ENCODE measurements around the gene TIMP2. TPM values are rescaled to one million over a fixed set of nuclear protein-coding genes. Genes with fewer than 3 reads are reported as not detected.
A peak's percentile ranks its signal among the peaks of the same experiment; 100 is the strongest.

The TIMP2 gene
- total and polyA plus RNA-seq, 2 of the 8 experiments (the other 6 are each of a cell fraction or from before 2014, with no cell fraction given): 18.2 to 43.3 TPM

DNA sequence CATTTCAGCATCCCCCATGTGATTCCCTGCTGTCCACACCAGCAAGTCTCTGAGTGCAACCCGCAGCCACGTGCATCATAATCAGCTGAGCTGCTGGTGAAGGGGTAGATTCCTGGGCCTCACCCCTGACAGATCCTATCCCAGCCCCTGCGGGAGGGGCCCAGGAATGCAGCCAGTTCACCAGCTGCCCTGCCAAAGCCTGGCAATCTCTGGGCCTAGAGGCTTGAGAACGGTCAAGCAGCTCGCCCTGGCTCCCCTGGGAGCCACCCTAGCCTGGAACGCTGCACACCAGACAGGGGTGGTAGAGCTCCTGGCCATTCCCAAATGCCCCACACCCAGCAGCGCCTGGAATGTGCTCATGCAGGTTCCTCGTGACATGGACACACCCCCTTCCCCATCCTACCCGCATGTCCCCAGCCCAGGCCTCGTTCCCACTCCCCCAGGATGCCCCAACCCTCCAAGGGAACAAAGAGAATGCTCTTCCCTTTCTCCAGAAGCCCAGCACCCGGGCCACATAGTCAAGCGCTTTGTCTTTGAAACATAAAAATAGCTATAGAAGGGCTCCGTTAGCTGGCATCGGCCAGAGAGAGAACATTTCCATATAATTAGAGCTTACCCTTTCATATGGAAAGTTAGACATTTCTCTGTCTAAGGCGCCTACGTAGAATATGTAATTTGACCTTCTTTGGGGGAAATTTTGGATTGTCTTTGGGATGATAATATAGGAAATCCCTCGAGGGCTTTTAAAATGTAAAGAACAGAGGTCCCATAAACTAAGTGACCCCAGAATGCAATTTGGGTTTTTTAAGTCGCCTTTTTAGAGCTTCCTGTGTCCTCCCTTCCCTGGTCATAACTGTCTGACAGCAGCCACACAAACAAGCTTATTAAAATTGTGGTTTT lies 25.6 kb downstream of the TIMP2 start:
- H3K9ac ChIP-seq (replicated peaks in 1 of 4; ENCODE audit: extremely low read depth in 1 of 4, low read depth in 3 of 4, low read length in 3 of 4): peak overlapping the region in 3 of 4 experiments; percentile 19 to 42 (median 36); a peak in 3 of 7 replicates
- CTCF ChIA-PET (ENCODE audit: partially characterized antibody): interaction anchor here (0.7 to 3.3 kb wide), 9 partner anchors 9 to 146 kb away, joined by 3 to 11 read pairs (median 4); partner anchors contain the start of gene LGALS3BP
- no peak overlapping the region for H2BK5ac ChIP-seq (ENCODE audit: low read depth, low read length)
- 0 out of 2 replicates have a peak overlapping the region, but pooled peaks have one; percentile 50 for H2BK12ac ChIP-seq (ENCODE audit: low read depth, low read length)
- no peak overlapping the region for H2BK15ac ChIP-seq (ENCODE audit: low read length)
- H3K27me3 ChIP-seq (replicated peaks in 1 of 4; ENCODE audit: control insufficient read depth in 3 of 4, extremely low read depth in 1 of 4, insufficient read depth in 3 of 4, low read length in 3 of 4): no peaks in the 10 kb centered on the region
- 0 out of 8 replicates have a peak overlapping the region, but pooled peaks of 1 of the 4 experiments have one; percentile 8 for H3K4me3 ChIP-seq (ENCODE audit: extremely low read depth in 1 of 4, insufficient read depth in 2 of 4, low read depth in 3 of 4, low read length in 4 of 4)
- peaks cover 0 to 3% (median 1%) of the 10 kb centered on the region in 4 experiments; a peak in 2 of 8 replicates for H3K36me3 ChIP-seq (ENCODE audit: control insufficient read depth in 2 of 4, insufficient read depth in 4 of 4, low read length in 3 of 4)
- H3K79me1 ChIP-seq (ENCODE audit: low read depth, low read length): peaks cover 9% of the 10 kb centered on the region
- DNase-seq (ENCODE audit: low read depth in 1 of 2, low spot score in 2 of 2) (peak in 1 of 2 experiments; percentile 74), FAIRE-seq (no peak)
- no peak overlapping the region for H3K23ac ChIP-seq (ENCODE audit: insufficient read length)
- no peak overlapping the region for H3K4ac ChIP-seq (replicated peaks; ENCODE audit: insufficient read length, low read depth, low read length)
- H4K5ac ChIP-seq (ENCODE audit: insufficient read length, low read depth, low read length): peak overlapping the region; percentile 59
- H2BK120ac ChIP-seq (replicated peaks; ENCODE audit: low read depth, low read length): no peak overlapping the region
- no peak overlapping the region for H2AK5ac ChIP-seq (ENCODE audit: low read depth, low read length)
- WGBS, 2 experiments (ENCODE audit: extremely low coverage in 1 of 2, insufficient coverage in 1 of 2, insufficient read length in 1 of 2, insufficient replicate concordance in 2 of 2, low coverage in 1 of 2, low lambda C conversion rate in 2 of 2, missing lambda C conversion rate in 1 of 2): 27% methylated on average over 18 of the region's 18 CpGs; no CpG with 5 or more reads in 1 of the 2 experiments
- peaks cover 0 to 29% of the 10 kb centered on the region in 2 experiments; a peak in 2 of 4 replicates for H3K79me2 ChIP-seq (ENCODE audit: control insufficient read depth in 1 of 2, insufficient read depth in 2 of 2, low read length in 2 of 2)
- peaks cover 10 to 19% of the 10 kb centered on the region in 2 experiments for H4K20me1 ChIP-seq (replicated peaks in 1 of 2; ENCODE audit: control insufficient read depth in 1 of 2, insufficient read depth in 2 of 2, low read length in 2 of 2)
- H3K27ac ChIP-seq (ENCODE audit: low read depth, low read length): 0 out of 2 replicates have a peak overlapping the region, but pooled peaks have one; percentile 37
- H3K56ac ChIP-seq (replicated peaks; ENCODE audit: insufficient read length, low read depth, low read length): no peak overlapping the region
- H4K8ac ChIP-seq (ENCODE audit: extremely low read depth, insufficient read depth, low read length): peak overlapping the region; percentile 37; the same call in 1 of the 2 replicates
- H3K4me1 ChIP-seq (replicated peaks in 1 of 4; ENCODE audit: control insufficient read depth in 3 of 4, insufficient read depth in 4 of 4, low read length in 3 of 4): peaks cover 4 to 33% (median 18%) of the 10 kb centered on the region in 4 experiments
- H2AFZ ChIP-seq (ENCODE audit: low read length): no peak overlapping the region
- H3K23me2 ChIP-seq (ENCODE audit: low read depth, low read length): no peaks in the 10 kb centered on the region
- peak overlapping the region; percentile 9 to 50; a peak in 3 of 4 replicates for H3K4me2 ChIP-seq (ENCODE audit: insufficient read depth in 1 of 2, low read depth in 2 of 2, low read length in 2 of 2)
- peak overlapping the region; percentile 25 for H4K91ac ChIP-seq (replicated peaks; ENCODE audit: insufficient read length, low read length)
- peak overlapping the region; percentile 32; the same call in 1 of the 2 replicates for H3K18ac ChIP-seq (ENCODE audit: extremely low read depth, low read length)
- H3K14ac ChIP-seq (ENCODE audit: insufficient read length): no peak overlapping the region
- H2BK20ac ChIP-seq (ENCODE audit: low read length): no peak overlapping the region
- H3K9me3 ChIP-seq (ENCODE audit: insufficient read depth in 2 of 2, low read depth in 1 of 2, low read length in 1 of 2): no peaks in the 10 kb centered on the region
- POLR2A ChIA-PET (ENCODE audit: partially characterized antibody): interaction anchor here (0.8 to 2.9 kb wide), 5 partner anchors 18 to 81 kb away, joined by 3 to 12 read pairs (median 4); partner anchors contain the start of gene TIMP2
- TF ChIP-seq TEAD4 (IDR thresholded peaks at IDR 0.05; ENCODE audit: low read depth, low read length): peak; percentile 94
- TF ChIP-seq NANOG (IDR thresholded peaks at IDR 0.05; ENCODE audit: insufficient read depth, low read depth, low read length, poor library complexity, severe bottlenecking): no peak
- TF ChIP-seq EGR1 (IDR thresholded peaks at IDR 0.05; ENCODE audit: borderline replicate concordance, low read depth, low read length): no peak
- peak; percentile 8 to 86; a peak in 2 of 4 replicates for TF ChIP-seq SIN3A (conservative IDR thresholded peaks at IDR 0.05 in 1 of 2, IDR thresholded peaks at IDR 0.05 in 1 of 2; ENCODE audit: low read depth in 1 of 2, low read length in 2 of 2)
- TF ChIP-seq, protein P1, sequence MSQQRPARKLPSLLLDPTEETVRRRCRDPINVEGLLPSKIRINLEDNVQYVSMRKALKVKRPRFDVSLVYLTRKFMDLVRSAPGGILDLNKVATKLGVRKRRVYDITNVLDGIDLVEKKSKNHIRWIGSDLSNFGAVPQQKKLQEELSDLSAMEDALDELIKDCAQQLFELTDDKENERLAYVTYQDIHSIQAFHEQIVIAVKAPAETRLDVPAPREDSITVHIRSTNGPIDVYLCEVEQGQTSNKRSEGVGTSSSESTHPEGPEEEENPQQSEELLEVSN (IDR thresholded peaks at IDR 0.05): no peak
- TF ChIP-seq, protein P2, sequence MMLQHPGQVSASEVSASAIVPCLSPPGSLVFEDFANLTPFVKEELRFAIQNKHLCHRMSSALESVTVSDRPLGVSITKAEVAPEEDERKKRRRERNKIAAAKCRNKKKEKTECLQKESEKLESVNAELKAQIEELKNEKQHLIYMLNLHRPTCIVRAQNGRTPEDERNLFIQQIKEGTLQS (IDR thresholded peaks at IDR 0.05; ENCODE audit: insufficient read depth, low read depth, low read length): no peak
- TF ChIP-seq, protein P3, sequence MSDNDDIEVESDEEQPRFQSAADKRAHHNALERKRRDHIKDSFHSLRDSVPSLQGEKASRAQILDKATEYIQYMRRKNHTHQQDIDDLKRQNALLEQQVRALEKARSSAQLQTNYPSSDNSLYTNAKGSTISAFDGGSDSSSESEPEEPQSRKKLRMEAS (IDR thresholded peaks at IDR 0.05): 0 out of 2 replicates have a peak, but pooled peaks have one; percentile 17
- peak; percentile 7; the same call in 1 of the 2 replicates for TF ChIP-seq CREB1 (IDR thresholded peaks at IDR 0.05)

Data from H1 (cell line).